Measurements from ENCODE around the gene PRKAG2.
A peak's percentile ranks its signal among the peaks of the same experiment; 100 is the strongest.

PRKAG2 gene

DNA sequence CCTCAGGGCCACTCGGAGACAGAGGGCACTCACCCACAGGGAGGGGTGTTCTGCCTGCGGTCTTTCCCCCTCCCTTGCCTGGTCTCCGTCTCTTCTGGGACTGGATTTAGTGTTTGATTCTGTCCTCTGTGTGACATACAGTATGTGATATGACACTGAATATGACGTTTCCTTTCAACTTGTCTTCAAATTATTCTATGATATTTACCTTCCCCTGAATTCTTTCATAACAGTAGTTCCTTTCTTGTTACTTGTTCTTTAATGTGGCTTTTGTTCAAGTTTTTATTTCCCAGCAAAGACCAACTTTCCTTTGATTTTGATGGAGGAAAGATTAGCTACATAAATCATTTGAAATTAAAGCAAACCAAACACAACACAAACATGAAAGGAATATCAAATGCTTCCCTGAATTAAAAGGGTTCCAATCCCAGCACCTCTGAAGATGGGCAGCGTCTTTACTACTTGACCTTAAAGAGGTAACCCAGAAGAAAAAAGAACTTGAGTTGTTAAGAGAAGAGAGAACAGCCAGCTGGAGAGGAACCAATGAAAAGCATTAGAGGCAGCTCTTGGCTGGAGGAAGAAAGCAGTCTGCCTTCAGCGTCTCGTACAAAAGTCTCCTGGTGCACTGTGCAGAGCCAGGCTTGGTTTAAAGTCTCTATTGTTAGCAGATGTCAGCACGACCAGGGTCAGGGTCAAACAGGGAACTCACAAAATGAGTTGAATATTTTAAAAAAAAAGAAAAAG lies 338.9 kb downstream of the PRKAG2 start:
- TF ChIP-seq GATA2 (IDR thresholded peaks at IDR 0.05; ENCODE audit: low read depth, low read length) (no peak), GATA3 (IDR thresholded peaks at IDR 0.05; ENCODE audit: low read depth, low read length) (no peak)

DNA sequence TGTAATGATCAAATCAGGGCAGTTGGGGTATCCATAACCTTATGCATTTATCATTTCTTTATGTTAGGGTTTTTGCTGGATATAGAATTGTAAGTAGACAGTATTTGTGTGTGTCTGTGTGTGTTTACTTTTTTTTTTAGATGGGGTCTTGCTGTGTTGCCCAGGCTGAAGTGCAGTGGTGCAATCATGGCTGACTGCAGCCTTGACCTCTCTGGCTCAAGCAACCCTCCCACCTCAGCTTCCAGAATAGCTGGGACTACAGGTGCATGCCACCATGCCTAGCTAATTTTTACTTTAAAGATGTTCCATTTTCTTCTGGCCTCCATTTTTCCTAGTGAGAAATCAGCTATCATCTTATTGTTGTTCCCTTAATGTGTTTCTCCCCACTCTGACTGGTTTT lies 347.1 kb downstream of the PRKAG2 start:
- TF ChIP-seq GATA2 (IDR thresholded peaks at IDR 0.05; ENCODE audit: low read depth, low read length) (no peak), GATA3 (IDR thresholded peaks at IDR 0.05; ENCODE audit: low read depth, low read length) (no peak)

DNA sequence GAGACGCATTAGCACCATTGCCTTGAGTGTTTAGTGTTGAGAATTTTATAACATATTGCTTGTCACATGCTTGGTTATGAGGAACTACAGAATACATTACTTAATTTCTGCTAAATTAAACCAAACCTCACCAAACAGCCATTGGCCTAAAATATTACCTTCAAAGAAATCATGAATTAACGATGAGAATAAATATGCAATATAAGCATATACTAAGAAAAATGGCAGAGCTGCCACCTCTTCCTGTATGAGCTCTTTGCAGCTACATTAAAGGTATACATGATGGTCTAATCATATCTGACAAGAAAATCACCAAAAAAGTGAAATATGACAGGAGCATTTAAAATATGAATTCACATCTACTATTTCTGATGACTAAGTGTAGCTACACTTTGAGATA lies 352.1 kb downstream of the PRKAG2 start:
- no peak for TF ChIP-seq GATA3 (IDR thresholded peaks at IDR 0.05; ENCODE audit: low read depth, low read length)
- no peak for TF ChIP-seq GATA2 (IDR thresholded peaks at IDR 0.05; ENCODE audit: low read depth, low read length)

DNA sequence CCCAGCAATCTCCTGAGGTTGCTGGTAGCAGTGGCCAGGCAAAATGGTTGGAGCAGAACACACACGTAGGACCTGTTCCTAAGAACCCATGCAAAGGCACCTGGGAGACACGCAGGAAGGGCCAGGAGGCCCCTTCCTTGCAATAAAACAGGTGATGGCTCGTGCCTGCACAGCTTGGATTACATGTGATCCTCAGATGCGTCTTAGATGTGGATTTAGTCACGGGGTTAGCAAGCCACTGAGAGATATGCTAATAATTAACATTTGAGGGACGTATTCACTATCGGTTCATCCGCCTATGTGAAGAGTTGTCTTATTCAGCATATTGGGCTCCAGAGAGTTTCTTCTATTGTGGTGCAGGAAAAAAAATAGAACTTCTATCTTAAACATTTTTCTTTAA lies 352.6 kb downstream of the PRKAG2 start:
- TF ChIP-seq GATA3 (IDR thresholded peaks at IDR 0.05; ENCODE audit: low read depth, low read length) = no peak
- TF ChIP-seq GATA2 (IDR thresholded peaks at IDR 0.05; ENCODE audit: low read depth, low read length) = no peak

DNA sequence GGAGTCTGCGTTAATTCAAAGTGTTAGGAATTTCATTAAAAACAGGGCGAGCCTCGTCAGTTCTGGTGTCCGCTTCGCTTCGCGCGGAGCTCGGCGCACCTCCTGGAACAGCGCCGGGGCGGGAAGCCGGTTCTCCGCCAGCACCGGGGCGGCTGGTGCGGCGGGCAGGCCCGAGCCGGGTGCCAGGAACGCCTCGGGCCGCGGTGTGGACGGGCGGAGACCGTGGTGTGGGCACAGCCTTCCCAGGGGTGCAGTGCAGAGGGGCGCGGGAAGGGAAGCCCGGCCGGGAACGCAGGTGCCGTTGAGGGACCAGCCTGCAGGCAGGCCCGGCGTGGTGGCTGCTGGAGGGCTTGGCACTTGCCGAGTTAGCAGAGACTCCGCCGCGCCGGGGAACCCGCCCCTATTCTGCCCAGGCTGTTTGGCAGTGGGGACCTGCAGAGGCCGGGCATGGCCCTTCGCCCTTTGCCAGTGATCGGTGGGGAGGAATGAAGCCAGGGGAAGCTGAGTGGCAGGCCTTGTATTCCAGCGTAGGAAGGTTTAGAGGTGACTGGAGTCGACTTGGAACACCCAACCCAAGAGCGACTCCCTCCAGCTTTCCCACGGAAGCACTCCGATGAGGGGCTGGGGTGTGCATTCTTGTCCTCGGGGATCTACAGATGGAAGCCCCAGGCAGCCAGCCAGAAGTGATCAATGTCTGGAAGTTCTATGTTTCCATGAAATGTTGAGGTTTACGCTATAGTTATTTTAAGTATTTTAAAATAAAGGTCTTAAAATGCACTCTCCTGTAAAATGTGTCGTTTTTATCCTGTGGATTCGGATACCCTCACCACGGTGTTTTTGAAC lies 356.3 kb downstream of the PRKAG2 start:
- TF ChIP-seq GATA2 (IDR thresholded peaks at IDR 0.05; ENCODE audit: low read depth, low read length) = peak; percentile 7; the same call in 1 of the 2 replicates
- TF ChIP-seq GATA3 (IDR thresholded peaks at IDR 0.05; ENCODE audit: low read depth, low read length) = no peak

DNA sequence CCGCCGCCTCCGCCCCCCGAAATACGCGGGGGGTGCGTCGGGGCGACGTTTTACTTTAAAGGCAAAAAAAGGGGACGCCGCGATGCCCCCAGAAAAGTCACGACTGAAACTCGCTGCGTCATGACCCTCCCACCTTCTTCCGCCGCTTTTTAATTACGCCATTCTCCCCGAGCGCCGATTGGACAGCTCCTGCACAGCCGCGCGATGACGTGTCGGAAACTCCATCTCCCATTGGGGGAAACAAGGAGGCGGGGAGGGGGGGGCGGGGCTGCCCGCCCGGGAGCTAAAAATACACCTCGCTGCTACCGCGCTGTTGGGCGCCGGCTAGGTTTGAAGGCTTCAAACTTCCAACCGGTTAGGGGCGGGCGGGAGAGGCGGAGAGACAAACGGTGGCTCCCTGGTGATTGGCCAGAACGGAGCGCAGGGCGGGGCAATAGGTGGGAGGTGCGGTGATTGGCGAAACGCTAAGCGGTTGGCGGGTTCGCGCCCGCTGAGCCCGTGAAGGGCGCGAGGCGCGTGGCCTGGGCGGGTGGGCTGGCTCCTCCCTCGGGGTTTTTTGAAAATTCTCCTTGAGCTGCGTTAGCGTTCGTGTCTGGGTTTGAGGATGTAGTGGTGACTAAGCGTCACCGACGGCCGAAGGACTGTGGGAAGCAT lies 357.0 kb downstream of the PRKAG2 start, which contains the start of gene RHEB:
TSS of gene RHEB (minus strand) at position 131 of the 654 bp plus-strand sequence. CDS start 384 bp downstream, outside the sequence.
- TF ChIP-seq GATA3 (IDR thresholded peaks at IDR 0.05; ENCODE audit: low read depth, low read length) (no peak), GATA2 (IDR thresholded peaks at IDR 0.05; ENCODE audit: low read depth, low read length) (no peak)

DNA sequence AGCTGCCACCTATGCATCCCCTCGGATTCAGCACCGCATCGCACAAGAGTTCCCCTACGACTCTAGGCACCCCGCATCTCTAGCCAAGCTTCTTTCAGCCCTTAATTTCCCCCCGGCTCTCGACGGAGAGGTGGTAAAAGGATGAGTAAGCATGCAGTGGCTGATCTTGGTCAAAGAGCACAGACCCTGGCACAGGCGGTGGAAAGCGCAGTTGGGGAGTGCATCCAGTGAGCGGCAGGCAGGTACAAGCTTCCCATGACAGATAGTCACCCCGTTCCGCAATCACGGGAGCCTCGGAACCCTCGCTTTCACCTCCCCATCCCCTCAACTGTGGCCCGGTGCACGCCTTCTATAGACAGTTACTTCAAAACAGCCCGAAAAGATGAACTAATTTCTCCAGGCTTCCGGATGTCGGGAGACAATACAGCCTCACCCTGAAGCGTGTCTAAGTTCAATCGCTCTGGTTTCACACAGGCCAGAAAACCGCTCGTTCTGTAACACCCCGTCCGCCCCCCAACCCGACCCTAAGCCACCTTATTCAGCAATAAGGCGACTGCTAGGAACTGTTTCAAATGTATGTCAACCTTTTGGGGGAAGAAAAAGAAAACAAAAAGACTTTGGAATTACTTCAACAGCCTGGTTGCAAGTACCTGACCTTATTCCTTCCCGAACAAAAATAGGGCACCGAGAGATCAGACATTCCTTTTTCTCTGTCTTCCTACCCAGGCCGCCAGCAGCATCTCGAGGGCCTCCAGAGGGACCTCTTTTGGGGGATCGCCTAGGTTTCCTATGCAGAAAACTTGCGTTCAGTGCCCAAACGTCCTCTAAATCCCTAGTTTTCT lies 358.6 kb downstream of the PRKAG2 start:
- TF ChIP-seq GATA2 (IDR thresholded peaks at IDR 0.05; ENCODE audit: low read depth, low read length) = no peak
- TF ChIP-seq GATA3 (IDR thresholded peaks at IDR 0.05; ENCODE audit: low read depth, low read length) = no peak

DNA sequence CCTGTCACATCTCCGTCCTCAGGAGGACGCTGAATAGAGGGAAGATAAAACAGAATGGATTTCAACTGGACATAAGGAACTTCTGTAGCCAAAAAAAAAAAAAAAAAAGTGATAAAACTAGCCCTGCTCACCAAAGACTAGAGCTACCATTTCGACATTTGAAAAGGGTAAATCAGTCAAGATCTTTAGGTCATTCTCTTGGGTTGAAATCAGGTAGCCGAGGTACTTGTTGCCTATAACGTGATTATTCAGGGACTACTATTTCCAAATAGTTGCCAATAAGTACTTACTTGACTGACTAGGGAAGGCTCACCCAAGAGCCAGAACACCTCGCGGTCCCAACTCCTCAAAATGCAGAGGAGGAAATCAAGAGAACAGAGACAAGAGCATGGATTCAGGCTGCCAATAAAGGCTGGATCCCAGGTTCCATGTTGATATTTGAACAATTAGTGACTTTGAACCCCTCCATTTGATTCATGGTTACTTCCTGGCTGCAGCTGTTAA lies 359.3 kb downstream of the PRKAG2 start:
- TF ChIP-seq GATA3 (IDR thresholded peaks at IDR 0.05; ENCODE audit: low read depth, low read length) = no peak
- TF ChIP-seq GATA2 (IDR thresholded peaks at IDR 0.05; ENCODE audit: low read depth, low read length) = no peak

DNA sequence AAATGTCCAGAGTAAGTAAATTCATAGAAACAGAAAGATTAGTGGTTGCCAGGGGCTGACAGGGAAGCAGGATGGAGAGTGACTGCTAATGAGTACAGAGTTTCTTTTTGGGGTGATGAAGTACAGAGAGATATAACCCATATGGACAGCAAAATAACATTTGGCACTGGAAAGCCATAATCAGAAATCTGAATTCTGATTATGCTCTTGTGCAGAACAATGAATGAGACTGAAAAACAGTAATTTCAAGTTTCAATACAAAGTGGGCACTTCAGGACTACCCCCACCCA lies 361.7 kb downstream of the PRKAG2 start:
- TF ChIP-seq GATA3 (IDR thresholded peaks at IDR 0.05; ENCODE audit: low read depth, low read length) (no peak), GATA2 (IDR thresholded peaks at IDR 0.05; ENCODE audit: low read depth, low read length) (no peak)

DNA sequence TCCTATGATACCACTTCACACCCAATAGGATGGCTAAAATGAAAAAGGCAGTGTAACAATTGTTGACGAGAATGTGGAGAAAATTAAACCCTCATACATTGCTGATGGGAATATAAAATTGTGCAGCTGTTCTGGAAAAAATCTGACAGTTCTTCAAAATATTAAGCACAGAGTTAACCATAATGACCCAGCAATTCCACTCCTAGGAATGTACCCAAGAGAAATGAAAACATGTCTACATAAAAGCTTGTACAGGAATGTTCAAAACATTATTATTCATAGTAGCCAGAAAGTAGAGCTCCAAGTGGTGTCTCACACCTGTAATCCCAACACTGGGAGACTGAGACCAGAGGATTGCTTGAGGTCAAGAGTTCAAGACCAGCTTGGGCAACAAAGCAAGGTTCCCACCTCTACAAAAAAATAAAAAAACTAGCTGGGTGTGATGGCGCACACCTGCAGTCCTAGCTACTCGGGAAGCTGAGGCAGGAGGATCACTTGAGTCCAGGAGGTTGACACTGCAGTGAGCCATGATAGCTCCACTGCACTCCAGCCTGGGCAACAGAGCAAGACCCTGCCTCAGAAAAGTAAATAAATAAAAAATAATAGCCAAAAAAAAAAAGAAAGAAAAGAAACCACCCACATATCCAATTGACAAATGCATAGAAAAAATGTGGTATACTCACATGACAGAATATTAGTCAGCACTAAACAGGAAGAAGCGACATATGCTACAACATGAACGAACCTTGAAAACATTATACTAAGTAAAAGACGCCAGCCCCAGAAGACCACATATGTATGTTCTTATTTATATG lies 362.2 kb downstream of the PRKAG2 start:
- TF ChIP-seq GATA3 (IDR thresholded peaks at IDR 0.05; ENCODE audit: low read depth, low read length) (no peak), GATA2 (IDR thresholded peaks at IDR 0.05; ENCODE audit: low read depth, low read length) (no peak)

DNA sequence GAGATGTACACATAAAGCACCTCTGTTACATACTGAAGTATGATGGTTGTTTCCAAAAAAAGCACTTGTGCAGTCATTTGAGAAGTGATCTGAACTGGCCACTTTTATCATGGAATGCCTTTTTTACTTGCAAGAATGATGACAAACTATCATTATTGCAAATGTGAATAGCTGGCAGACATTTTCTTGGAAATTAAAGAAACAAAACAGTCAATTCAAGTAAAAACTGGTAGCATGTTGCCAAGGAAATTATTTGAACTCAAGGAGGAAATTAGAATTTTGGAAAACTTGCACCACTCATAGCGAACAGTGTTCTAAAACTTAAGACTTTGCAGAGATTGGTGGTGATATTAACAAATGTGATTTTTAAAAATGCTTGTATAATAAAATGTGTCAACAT lies 363.8 kb downstream of the PRKAG2 start:
- no peak for TF ChIP-seq GATA3 (IDR thresholded peaks at IDR 0.05; ENCODE audit: low read depth, low read length)
- TF ChIP-seq GATA2 (IDR thresholded peaks at IDR 0.05; ENCODE audit: low read depth, low read length) = no peak

DNA sequence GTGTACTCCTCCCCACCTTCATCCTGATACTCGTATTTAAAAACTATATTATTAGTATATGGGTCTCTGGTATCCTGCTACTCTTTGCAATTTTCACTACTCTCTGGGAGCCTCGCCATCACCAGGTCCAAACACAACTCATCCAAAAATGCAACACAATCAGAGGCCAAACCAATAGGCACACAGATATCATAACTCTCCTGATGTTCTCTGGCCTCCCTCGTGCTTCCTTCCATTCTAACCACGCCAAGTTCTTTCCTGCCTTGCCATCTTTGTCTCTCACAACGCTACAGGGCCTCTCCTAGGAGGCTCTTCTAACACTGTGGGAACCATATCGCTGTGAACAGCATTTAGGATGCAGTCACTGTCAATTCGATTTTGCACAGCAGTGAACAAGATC lies 364.6 kb downstream of the PRKAG2 start:
- TF ChIP-seq GATA3 (IDR thresholded peaks at IDR 0.05; ENCODE audit: low read depth, low read length) (no peak), GATA2 (IDR thresholded peaks at IDR 0.05; ENCODE audit: low read depth, low read length) (no peak)

DNA sequence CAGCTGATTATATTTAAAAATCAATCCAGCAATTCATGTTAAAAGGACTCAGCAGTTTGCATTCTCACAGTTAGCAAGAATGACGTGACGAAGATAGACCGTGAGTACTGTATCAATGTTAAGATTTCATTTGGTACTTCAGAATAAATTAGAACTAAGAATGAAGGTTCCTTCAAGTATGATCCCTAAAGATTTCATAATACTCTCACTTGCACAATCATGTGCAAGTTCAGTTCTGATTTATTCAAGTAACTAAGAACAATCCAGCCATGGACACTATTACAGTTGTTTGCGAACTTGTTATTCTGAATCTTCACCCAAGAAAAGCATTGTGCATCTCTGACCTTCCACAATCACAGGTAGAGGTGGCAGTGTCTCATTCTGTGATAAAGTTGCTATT lies 365.0 kb downstream of the PRKAG2 start:
- TF ChIP-seq GATA2 (IDR thresholded peaks at IDR 0.05; ENCODE audit: low read depth, low read length) (no peak), GATA3 (IDR thresholded peaks at IDR 0.05; ENCODE audit: low read depth, low read length) (no peak)

All from SH-SY5Y (cell line).